SU-DHL-6 (cell line): ENCODE data around the gene NHS.

Source experiments
- CTCF ChIP-seq: fragments of 200-600 bp; sonication (generic); IDR thresholded peaks from one replicate; pipeline ENCODE4 v1.5.1; 2017; ENCODE audit warnings: antibody characterized with exemption, mild to moderate bottlenecking, low read length, moderate library complexity; ENCODE audit not compliant: insufficient read depth, poor library complexity, severe bottlenecking
- EZH2phosphoT487 ChIP-seq: fragments of 200-600 bp; sonication (generic), shearing (Covaris generic); conservative IDR thresholded peaks from 2 replicates; pipeline ENCODE4 v1.6.1; 2018; ENCODE audit warnings: mild to moderate bottlenecking, antibody characterized with exemption, low read length, moderate library complexity, mixed read lengths

- TF ChIP-seq EZH2phosphoT487 (no peak), CTCF (no peak)
Observed at GRCh38 chrX:17613979-17614588, 239.1 kb downstream of the NHS start.
